Lung (tissue), 12 donors: Measurements from ENCODE around the gene DKK2. TPM values are rescaled to one million over a fixed set of nuclear protein-coding genes. Genes with fewer than 3 reads are reported as not detected.
"Not testable (repeated sequence)": the region's sequence is repeated elsewhere in the genome, so short reads cannot be mapped to it uniquely, and the experiment has no call there.

Source experiments
- ATAC-seq: fragments of 200-7000 bp; cut with Tn5 transposase; one replicate; pipeline ENCODE4 v1.9.1; 2020; ENCODE audit warnings: moderate number of reproducible peaks; ENCODE audit not compliant: insufficient read depth, low FRiP score
- DNase-seq, 3 donors: peaks; one replicate each; pipeline ENCODE4 v3.0.0-alpha.2; 2013 to 2017
- H3K27ac ChIP-seq, 2 donors: one replicate each; pipeline ENCODE4 v1.5.1; 2013; ENCODE audit warnings: mild to moderate bottlenecking in 2 of 2, moderate library complexity in 2 of 2, control low read depth in 1 of 2, inconsistent platforms in 1 of 2, low read depth in 1 of 2, low read length in 1 of 2
- H3K27me3 ChIP-seq, 3 donors: one replicate each; pipeline ENCODE4 v1.5.1; 2013; ENCODE audit warnings: low read length in 2 of 3; ENCODE audit not compliant: control insufficient read depth in 3 of 3, insufficient read depth in 3 of 3
- H3K36me3 ChIP-seq, 4 donors: one replicate each; pipeline ENCODE4 v1.5.1; 2013; ENCODE audit warnings: low read length in 4 of 4, mild to moderate bottlenecking in 1 of 4, moderate library complexity in 1 of 4; ENCODE audit not compliant: control insufficient read depth in 4 of 4, insufficient read depth in 4 of 4
- H3K4me1 ChIP-seq, 5 donors: one replicate each; pipeline ENCODE4 v1.5.1; 2013; ENCODE audit warnings: low read length in 5 of 5, mild to moderate bottlenecking in 2 of 5, moderate library complexity in 1 of 5; ENCODE audit not compliant: control insufficient read depth in 5 of 5, insufficient read depth in 5 of 5
- H3K4me3 ChIP-seq: one replicate; pipeline ENCODE4 v1.5.1; 2013; ENCODE audit warnings: mild to moderate bottlenecking, control low read depth, moderate library complexity
- H3K9ac ChIP-seq, 2 donors: one replicate each; pipeline ENCODE4 v1.5.1; 2013; ENCODE audit warnings: low read length in 2 of 2, control low read depth in 1 of 2; ENCODE audit not compliant: insufficient read depth in 1 of 2
- H3K9me3 ChIP-seq, 4 donors: one replicate each; pipeline ENCODE4 v1.5.1; 2013; ENCODE audit warnings: low read length in 3 of 4, mild to moderate bottlenecking in 1 of 4, moderate library complexity in 1 of 4; ENCODE audit not compliant: control insufficient read depth in 4 of 4, insufficient read depth in 3 of 4
- CTCF ChIP-seq: IDR thresholded peaks from 2 replicates; pipeline ENCODE4 v1.5.1; 2012; ENCODE audit warnings: mild to moderate bottlenecking; ENCODE audit errors: control extremely low read depth, extremely low read depth
- WGBS, 2 donors: extraction: QIAGEN DNeasy Blood & Tissue Kit; methylation state at CpG; one replicate each; pipeline ENCODE4 v1.1.7; 2013; 5-methylcytosine and 5-hydroxymethylcytosine counted together
- polyA plus RNA-seq, 2 donors: library from polyadenylated mRNA; stranded (reverse); fragments of 200-250 nt; gene quantifications; one replicate each; pipeline ENCODE4 v1.2.1, GENCODE V29; 2013
- total RNA-seq, 2 donors: library from RNA; depleted of rRNA in 1 of 2; stranded (reverse); fragments of >200 nt in 1 of 2; gene quantifications; one replicate each; pipeline ENCODE4 v1.2.1, GENCODE V29; 2014 to 2021
- donor health status: control.
- donor health status: control.
- donor health status: Bipolar disorder and iron deficiency.
- donor health status: healthy.
- donor health status: DM: yes; HTN: yes; CAD: no.

DKK2 gene
- total and polyA plus RNA-seq, 4 donors = 2.6 to 16.1 (median 4.7) TPM

- H3K9me3 ChIP-seq = no peaks in the 10 kb centered on the region
- no peak for DNase-seq
Observed at GRCh38 chr4:106909486-106910188, 126.5 kb downstream of the DKK2 start.

GRCh38 chr4:106908049-106908448, 128.1 kb downstream of the DKK2 start:
- not testable (repeated sequence) for H3K36me3 ChIP-seq, H3K9me3 ChIP-seq, ATAC-seq, H3K27ac ChIP-seq, H3K27me3 ChIP-seq, DNase-seq, H3K4me3 ChIP-seq, H3K9ac ChIP-seq
- 94 to 96% methylated on average over 11 of the region's 11 CpGs for WGBS, 2 donors
- peaks cover 0 to 12% (median 0%) of the 10 kb centered on the region in 5 donors for H3K4me1 ChIP-seq

More at GRCh38 chr4:106909486-106910188, 126.5 kb downstream of the DKK2 start:
- 63 to 82% methylated on average over 1 of the region's 1 CpG for WGBS, 2 donors
- Histone ChIP-seq H3K4me1 (peaks cover 0 to 18% (median 0%) of the 10 kb centered on the region in 5 donors), H3K36me3 (no peaks in the 10 kb centered on the region), H3K27me3 (no peaks in the 10 kb centered on the region), H3K4me3 (no peak overlapping the region), H3K9ac (no peak overlapping the region), H3K27ac (no peak overlapping the region)
- no peak for TF ChIP-seq CTCF
- no peak for ATAC-seq

- Histone ChIP-seq H3K4me1 (peaks cover 0 to 12% (median 0%) of the 10 kb centered on the region in 5 donors), H3K4me3 (no peak overlapping the region), H3K9ac (no peak overlapping the region), H3K36me3 (no peaks in the 10 kb centered on the region), H3K27me3 (no peaks in the 10 kb centered on the region), H3K27ac (no peak overlapping the region), H3K9me3 (no peaks in the 10 kb centered on the region)
- 61 to 86% methylated on average over 2 of the region's 2 CpGs for WGBS, 2 donors
- ATAC-seq (no peak), DNase-seq (peak in 2 of 3 donors; percentile 73 to 75)
- no peak for TF ChIP-seq CTCF
Observed at GRCh38 chr4:106907216-106907615, 128.9 kb downstream of the DKK2 start.

- no peaks in the 10 kb centered on the region for H3K27me3 ChIP-seq
Observed at GRCh38 chr4:106906728-106907127, 129.4 kb downstream of the DKK2 start.

More at GRCh38 chr4:106906728-106907127, 129.4 kb downstream of the DKK2 start:
- no peaks in the 10 kb centered on the region for H3K9me3 ChIP-seq
- H3K4me3 ChIP-seq = no peak overlapping the region
- no peak overlapping the region for H3K27ac ChIP-seq
- H3K36me3 ChIP-seq = no peaks in the 10 kb centered on the region
- ATAC-seq (no peak), DNase-seq (no peak)
- WGBS, 2 donors = 71 to 86% methylated on average over 1 of the region's 1 CpG
- TF ChIP-seq CTCF = no peak
- no peak overlapping the region for H3K9ac ChIP-seq
- peaks cover 0 to 12% (median 0%) of the 10 kb centered on the region in 5 donors for H3K4me1 ChIP-seq
